Caco-2 (cell line): ENCODE measurements around the gene AJAP1. TPM values are rescaled to one million over a fixed set of nuclear protein-coding genes. Genes with fewer than 3 reads are reported as not detected.

Experiments
- BruUV-seq: library from RNA; stranded (reverse); fragments of 400-500 nt; replicated peaks from 2 replicates; lab custom pipeline; 2021; lab: Mats Ljungman, UMichigan
- CTCF ChIA-PET: fragments of 300-600 bp; sonication (Branson Sonifier 250); formaldehyde crosslinking; loops from one replicate; lab custom pipeline; 2022; ENCODE audit warnings: antibody characterized with exemption; lab: Charles Lee
- POLR2A ChIA-PET: fragments of 300-600 bp; sonication (Branson Sonifier 250); formaldehyde crosslinking; loops from one replicate; lab custom pipeline; 2022; ENCODE audit warnings: antibody characterized with exemption; lab: Charles Lee
- DNase-seq, 2 experiments: peaks; one replicate each; pipeline versions ENCODE4 v3.0.0 to v3.0.0-alpha.2; 2020 to 2022
- H3K27me3 ChIP-seq: replicated peaks from 2 replicates; pipeline ENCODE4 v1.6.0; 2011; ENCODE audit warnings: low read length; ENCODE audit not compliant: control insufficient read depth, insufficient read depth
- H3K36me3 ChIP-seq: 2 replicates; pipeline ENCODE4 v1.5.1; 2011; ENCODE audit warnings: low read length; ENCODE audit not compliant: control insufficient read depth, insufficient read depth
- H3K4me1 ChIP-seq: fragments of 250-450 bp; sonication (Bioruptor Pico); 2 replicates; pipeline ENCODE4 v1.5.1; 2020; ENCODE audit warnings: mild to moderate bottlenecking
- H3K4me3 ChIP-seq: 2 replicates; pipeline ENCODE4 v1.5.1; 2011; ENCODE audit warnings: low read depth, mild to moderate bottlenecking, control low read depth, low read length
- H3K9me3 ChIP-seq: fragments of 250-450 bp; sonication (Bioruptor Pico); 2 replicates; pipeline ENCODE4 v1.5.1; 2020; ENCODE audit warnings: mild to moderate bottlenecking, moderate library complexity
- H3K27ac Mint-ChIP-seq: one replicate; pipeline ENCODE4 v1.8.0; 2022; ENCODE audit warnings: mixed read lengths; ENCODE audit not compliant: unreplicated experiment
- H3K27me3 Mint-ChIP-seq: one replicate; pipeline ENCODE4 v1.8.0; 2022; ENCODE audit warnings: mixed read lengths; ENCODE audit not compliant: insufficient read depth, unreplicated experiment
- H3K36me3 Mint-ChIP-seq: one replicate; pipeline ENCODE4 v1.8.0; 2022; ENCODE audit warnings: mild to moderate bottlenecking, mixed read lengths; ENCODE audit not compliant: insufficient read depth, unreplicated experiment
- H3K4me1 Mint-ChIP-seq: one replicate; pipeline ENCODE4 v1.8.0; 2022; ENCODE audit warnings: low read depth, mixed read lengths; ENCODE audit not compliant: unreplicated experiment
- H3K4me3 Mint-ChIP-seq: one replicate; pipeline ENCODE4 v1.8.0; 2022; ENCODE audit warnings: mild to moderate bottlenecking, moderate library complexity, mixed read lengths; ENCODE audit not compliant: unreplicated experiment
- H3K9me3 Mint-ChIP-seq: one replicate; pipeline ENCODE4 v1.8.0; 2022; ENCODE audit warnings: mixed read lengths; ENCODE audit not compliant: unreplicated experiment
- intact Hi-C: fragments of 100-400 bp; cut with micrococcal nuclease; formaldehyde crosslinking; loops from one replicate; pipeline ENCODE4 v1.10.0; 2022; ENCODE audit not compliant: unreplicated experiment
- total RNA-seq: library from RNA; stranded (reverse); gene quantifications from 2 replicates; pipeline ENCODE4 v1.2.3, GENCODE V29; 2022
- TF ChIP-seq, protein P1 (sequence below), 2 experiments: fragments of 200-600 bp in 1 of 2; IDR thresholded peaks; 1 replicate in 1 of 2; 2 replicates in 1 of 2; pipeline versions ENCODE4 v1.5.1 to v1.8.0; 2011 to 2022; ENCODE audit warnings: antibody characterized with exemption in 1 of 2, control low read depth in 1 of 2, inconsistent platforms in 1 of 2, low read depth in 1 of 2, low read length in 1 of 2, mild to moderate bottlenecking in 1 of 2, moderate library complexity in 1 of 2; ENCODE audit not compliant: insufficient read depth in 1 of 2, severe bottlenecking in 1 of 2, unreplicated experiment in 1 of 2

AJAP1 gene
- total RNA-seq, 1 experiment from 2014 or later = not detected

DNA sequence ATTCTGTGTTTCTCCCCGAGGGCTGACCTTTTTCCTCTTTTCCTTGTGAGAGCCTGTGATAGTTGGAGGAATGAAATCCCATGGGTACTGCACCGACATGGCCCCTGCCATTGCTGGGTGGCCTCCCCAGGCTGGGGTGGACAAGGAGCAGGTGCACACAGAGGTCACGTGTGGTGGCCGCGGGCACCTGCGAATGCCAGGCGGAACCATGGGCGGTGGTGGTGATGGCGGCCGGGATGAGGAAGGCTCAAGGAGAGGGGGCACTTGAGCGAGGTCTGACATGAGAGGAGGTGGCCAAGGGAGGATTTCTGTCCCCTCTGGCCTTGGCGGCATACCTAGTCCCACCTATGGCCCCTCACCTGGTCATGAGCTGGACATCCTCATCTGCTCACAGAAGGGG lies 69.6 kb downstream of the AJAP1 start:
- no peaks in the 10 kb centered on the region for H3K9me3 ChIP-seq
- H3K27me3 Mint-ChIP-seq = peaks cover 12% of the 10 kb centered on the region
- no peak for DNase-seq
- H3K4me1 ChIP-seq = no peaks in the 10 kb centered on the region
- POLR2A ChIA-PET = no interaction called here
- H3K4me1 Mint-ChIP-seq = no peaks in the 10 kb centered on the region
- TF ChIP-seq, protein P1, sequence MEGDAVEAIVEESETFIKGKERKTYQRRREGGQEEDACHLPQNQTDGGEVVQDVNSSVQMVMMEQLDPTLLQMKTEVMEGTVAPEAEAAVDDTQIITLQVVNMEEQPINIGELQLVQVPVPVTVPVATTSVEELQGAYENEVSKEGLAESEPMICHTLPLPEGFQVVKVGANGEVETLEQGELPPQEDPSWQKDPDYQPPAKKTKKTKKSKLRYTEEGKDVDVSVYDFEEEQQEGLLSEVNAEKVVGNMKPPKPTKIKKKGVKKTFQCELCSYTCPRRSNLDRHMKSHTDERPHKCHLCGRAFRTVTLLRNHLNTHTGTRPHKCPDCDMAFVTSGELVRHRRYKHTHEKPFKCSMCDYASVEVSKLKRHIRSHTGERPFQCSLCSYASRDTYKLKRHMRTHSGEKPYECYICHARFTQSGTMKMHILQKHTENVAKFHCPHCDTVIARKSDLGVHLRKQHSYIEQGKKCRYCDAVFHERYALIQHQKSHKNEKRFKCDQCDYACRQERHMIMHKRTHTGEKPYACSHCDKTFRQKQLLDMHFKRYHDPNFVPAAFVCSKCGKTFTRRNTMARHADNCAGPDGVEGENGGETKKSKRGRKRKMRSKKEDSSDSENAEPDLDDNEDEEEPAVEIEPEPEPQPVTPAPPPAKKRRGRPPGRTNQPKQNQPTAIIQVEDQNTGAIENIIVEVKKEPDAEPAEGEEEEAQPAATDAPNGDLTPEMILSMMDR (IDR thresholded peaks at IDR 0.05; ENCODE audit: insufficient read depth in 1 of 2, low read depth in 1 of 2, low read length in 1 of 2, severe bottlenecking in 1 of 2, unreplicated experiment in 1 of 2) = no peak
- peaks cover 5% of the 10 kb centered on the region for H3K36me3 Mint-ChIP-seq
- H3K27me3 ChIP-seq = no peaks in the 10 kb centered on the region
- H3K9me3 Mint-ChIP-seq = peaks cover 9% of the 10 kb centered on the region
- no peak overlapping the region for H3K27ac Mint-ChIP-seq
- CTCF ChIA-PET = no interaction called here
- no peak overlapping the region for H3K4me3 Mint-ChIP-seq
- H3K4me3 ChIP-seq = no peak overlapping the region
- no peaks in the 10 kb centered on the region for H3K36me3 ChIP-seq
- no TSS peak for BruUV-seq
- intact Hi-C loops = no loop called here

DNA sequence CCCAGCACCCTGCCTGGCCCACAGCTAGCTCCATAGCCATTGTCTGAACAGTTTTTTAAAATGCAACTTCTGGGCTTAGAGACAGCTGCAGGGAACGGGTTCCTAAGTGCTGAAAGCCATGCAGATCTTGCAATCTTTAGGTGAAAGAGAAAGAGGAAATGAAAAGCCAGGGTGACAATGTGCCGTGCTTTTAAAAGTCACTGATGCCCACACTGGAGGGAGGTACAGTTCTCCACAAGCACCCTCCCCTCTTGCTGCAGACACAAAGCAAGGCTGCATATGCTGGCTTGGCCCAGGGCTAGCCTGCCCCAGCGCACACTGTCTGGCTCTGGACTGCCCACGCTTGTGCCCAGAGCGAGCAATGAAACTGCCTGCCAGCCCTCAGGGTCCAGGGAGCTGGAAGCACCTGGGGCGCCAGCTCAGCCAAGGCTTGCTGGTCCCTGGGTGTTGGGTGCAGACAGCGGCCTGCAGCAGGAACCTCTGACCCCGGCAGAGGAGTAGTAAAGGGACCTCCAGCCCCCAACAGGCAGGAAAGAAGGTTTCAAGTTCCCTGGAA lies 70.4 kb downstream of the AJAP1 start:
- Histone ChIP-seq H3K4me3 (no peak overlapping the region), H3K9me3 (no peaks in the 10 kb centered on the region), H3K36me3 (no peaks in the 10 kb centered on the region), H3K27me3 (no peaks in the 10 kb centered on the region), H3K4me1 (no peaks in the 10 kb centered on the region)
- Mint-ChIP-seq H3K27me3 (peaks cover 12% of the 10 kb centered on the region), H3K27ac (no peak overlapping the region), H3K36me3 (peaks cover 5% of the 10 kb centered on the region), H3K4me1 (no peaks in the 10 kb centered on the region), H3K9me3 (peaks cover 9% of the 10 kb centered on the region), H3K4me3 (no peak overlapping the region)
- BruUV-seq = no TSS peak
- intact Hi-C loops = no loop called here
- DNase-seq = no peak
- TF ChIP-seq, protein P1 (IDR thresholded peaks at IDR 0.05; ENCODE audit: insufficient read depth in 1 of 2, low read depth in 1 of 2, low read length in 1 of 2, severe bottlenecking in 1 of 2, unreplicated experiment in 1 of 2) = no peak
- ChIA-PET CTCF (no interaction called here), POLR2A (no interaction called here)

DNA sequence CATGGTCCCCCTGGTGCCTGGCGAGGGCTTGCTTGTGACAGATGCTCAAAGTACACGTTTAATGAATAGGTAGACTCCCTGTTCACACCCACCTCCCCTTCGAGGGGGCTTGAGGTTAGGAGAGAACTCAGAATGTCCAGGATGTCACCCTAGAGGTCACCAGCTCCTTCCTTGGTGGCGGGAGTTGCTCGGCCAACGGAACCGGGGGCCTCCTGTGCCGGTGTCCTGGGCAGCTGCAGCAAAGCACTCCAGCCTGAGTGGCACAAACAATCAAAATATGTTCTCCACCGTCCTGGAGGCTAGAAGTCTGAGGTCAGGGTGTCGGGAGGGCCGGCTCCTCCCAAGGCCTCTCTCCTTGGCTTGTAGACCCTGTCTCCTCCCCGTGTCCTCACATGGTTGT lies 71.0 kb downstream of the AJAP1 start:
- Mint-ChIP-seq H3K27me3 (peaks cover 12% of the 10 kb centered on the region), H3K27ac (no peak overlapping the region), H3K4me1 (no peaks in the 10 kb centered on the region), H3K4me3 (no peak overlapping the region), H3K9me3 (peaks cover 9% of the 10 kb centered on the region), H3K36me3 (peaks cover 5% of the 10 kb centered on the region)
- Histone ChIP-seq H3K36me3 (no peaks in the 10 kb centered on the region), H3K27me3 (no peaks in the 10 kb centered on the region), H3K4me3 (no peak overlapping the region), H3K9me3 (no peaks in the 10 kb centered on the region), H3K4me1 (no peaks in the 10 kb centered on the region)
- intact Hi-C loops = no loop called here
- TF ChIP-seq, protein P1 (IDR thresholded peaks at IDR 0.05; ENCODE audit: insufficient read depth in 1 of 2, low read depth in 1 of 2, low read length in 1 of 2, severe bottlenecking in 1 of 2, unreplicated experiment in 1 of 2) = no peak
- CTCF ChIA-PET = no interaction called here
- no peak for DNase-seq
- BruUV-seq = no TSS peak
- POLR2A ChIA-PET = no interaction called here
